Forelimb muscle (tissue), 1 donor: Measurements from ENCODE around the gene ADAMTS16. TPM values are rescaled to one million over a fixed set of nuclear protein-coding genes. Genes with fewer than 3 reads are reported as not detected.

Experiments
- DNase-seq: peaks from one replicate; pipeline ENCODE4 v3.0.0-alpha.2; 2013; ENCODE audit warnings: low read depth
- polyA plus RNA-seq: library from polyadenylated mRNA; unstranded; fragments of 120-200 nt; gene quantifications from one replicate; pipeline ENCODE4 v1.2.1, GENCODE V29; 2013; ENCODE audit not compliant: insufficient read length

ADAMTS16 gene
- polyA plus RNA-seq, 1 donor = 5.3 TPM

DNA sequence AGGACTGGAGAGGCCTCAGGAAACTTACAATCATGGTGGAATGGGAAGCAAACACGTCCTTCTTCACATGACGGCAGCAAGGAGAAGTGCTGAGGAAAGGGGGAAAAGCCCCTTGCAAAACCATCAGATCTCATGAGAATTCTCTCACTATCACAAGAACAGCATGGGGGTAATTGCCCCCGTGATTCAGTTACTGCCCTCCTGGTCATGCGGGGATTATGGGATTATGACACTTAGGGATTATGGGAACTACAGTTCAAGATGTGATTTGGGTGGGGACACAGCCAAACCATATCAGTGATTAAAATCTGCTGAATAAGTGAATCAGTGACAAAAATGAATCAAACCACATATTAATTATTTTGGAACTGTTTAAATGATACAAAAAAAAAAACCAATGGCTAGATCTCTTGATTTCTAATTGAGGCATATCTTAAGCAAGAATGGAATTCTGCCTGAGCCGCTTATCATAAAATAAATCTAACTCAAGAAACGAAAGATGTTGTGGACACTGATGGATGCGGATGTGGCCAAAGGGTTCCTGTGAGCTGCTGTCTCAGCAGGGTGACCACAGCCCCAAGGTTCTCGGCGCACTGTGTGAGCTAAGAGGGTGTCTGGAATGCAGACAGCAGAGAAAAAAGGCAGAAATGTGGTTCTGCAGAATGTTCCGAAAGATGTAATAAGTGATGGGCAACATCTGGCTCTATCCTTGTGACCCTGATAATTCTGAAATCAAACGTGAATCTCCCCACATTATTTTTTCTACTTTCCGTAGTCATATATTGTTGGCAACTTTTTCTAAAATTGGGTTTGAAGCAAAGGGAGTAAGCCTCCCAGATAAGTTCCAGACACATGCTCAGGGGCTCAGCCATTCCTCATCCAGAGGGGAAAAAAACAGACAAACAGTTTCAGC is 175.2 kb downstream of the ADAMTS16 start:
- no peak for DNase-seq

DNA sequence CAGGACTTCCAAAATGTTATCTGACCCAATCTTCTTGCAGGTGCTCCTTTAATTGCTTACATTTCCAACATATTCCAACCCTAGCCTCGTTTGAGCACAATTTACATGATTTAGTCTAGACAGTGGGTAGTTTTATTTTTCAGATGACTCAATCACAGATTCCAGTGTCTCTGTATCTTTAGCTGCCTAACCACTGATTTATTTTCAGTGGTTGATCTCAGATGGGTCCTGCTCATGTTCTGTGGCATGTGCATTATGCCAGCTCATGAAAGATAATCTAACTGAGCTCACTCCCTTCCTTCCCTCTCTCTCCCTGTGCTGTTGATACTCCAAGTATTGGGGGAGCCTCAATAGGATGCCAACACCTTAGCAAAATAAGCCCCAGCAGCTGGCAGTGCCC is 176.2 kb downstream of the ADAMTS16 start:
- DNase-seq = no peak

DNA sequence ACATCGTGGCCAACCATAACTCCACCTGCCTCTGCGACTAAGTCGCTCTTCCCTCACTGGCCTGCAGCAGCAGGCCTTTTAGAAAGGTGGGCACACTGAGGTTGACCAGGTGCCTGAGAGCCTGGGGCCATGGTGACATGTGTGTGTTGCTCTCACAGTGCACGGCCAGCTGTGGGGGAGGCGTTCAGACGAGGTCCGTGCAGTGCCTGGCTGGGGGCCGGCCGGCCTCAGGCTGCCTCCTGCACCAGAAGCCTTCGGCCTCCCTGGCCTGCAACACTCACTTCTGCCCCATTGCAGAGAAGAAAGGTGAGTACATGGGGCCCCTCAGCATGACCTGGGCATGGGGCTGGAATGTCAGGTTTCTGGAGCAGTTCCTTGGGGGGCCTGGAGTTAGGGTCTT is 177.8 kb downstream of the ADAMTS16 start:
- DNase-seq = no peak

DNA sequence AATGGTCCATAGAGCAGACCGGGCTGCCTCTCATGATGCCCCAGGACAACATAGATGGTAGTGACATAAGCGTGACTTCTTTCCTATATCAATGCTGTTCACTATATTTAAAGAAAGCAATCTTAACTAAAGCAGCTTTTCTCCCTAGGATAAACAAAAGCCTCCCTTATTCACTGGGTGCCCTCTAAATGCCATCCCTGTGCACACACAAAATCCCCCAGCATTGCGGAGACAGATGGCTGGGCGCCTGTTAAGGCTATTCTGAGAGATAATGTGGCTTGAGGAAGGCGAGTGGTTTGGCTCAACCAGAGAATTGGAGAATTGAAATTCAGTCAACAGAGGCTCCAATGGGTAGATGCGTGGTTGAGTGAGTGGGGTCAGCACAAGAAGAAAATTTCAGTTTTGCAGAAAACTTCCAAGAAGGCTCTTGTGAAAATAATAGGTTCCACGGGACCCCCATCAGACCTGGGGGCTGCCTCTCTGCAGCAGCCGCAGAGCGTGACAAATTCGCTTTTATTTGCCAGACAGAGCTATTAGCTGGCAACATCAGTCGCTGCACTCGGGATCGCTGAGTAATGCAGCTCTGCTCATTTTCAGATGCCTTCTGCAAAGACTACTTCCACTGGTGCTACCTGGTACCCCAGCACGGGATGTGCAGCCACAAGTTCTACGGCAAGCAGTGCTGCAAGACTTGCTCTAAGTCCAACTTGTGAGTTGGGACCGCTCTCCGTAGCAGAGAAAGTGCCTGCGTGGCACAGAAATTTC is 178.5 kb downstream of the ADAMTS16 start:
- DNase-seq = no peak

DNA sequence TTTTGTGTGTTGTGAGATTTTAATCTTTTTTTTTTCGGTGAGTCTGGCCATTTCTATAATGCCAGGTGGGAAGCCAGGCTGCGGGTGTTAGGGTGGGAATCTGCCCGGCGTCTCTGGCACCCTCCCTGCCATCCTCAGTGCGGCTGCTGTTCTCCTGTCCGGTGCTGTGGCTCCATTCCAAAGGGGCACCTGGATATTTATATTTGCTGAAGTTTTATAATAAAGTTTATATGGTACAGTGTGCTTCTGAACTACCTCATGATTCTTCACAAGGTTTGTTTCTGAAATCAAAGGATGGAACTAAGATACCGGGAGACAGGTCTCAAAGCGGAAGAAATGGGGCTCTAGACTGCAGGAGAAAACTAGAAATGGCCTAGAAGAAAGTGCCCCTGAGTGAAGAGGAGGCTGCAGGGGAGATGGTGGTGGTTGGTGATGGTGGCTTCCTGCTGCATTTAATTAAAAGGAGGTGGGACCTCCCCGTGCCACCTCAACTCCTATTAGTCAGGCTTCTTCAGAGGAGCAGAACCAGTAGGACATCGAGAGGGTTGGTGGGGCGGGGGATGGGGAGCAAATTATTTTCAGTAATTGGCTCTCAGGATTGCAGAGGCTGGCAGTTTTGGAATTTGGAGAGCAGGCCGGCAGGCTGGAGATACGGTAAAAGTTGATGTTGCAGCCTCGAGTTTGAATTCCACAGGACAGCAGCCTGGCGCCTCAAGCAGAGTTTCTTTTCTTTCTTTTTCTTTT is 180.1 kb downstream of the ADAMTS16 start:
- no peak for DNase-seq

DNA sequence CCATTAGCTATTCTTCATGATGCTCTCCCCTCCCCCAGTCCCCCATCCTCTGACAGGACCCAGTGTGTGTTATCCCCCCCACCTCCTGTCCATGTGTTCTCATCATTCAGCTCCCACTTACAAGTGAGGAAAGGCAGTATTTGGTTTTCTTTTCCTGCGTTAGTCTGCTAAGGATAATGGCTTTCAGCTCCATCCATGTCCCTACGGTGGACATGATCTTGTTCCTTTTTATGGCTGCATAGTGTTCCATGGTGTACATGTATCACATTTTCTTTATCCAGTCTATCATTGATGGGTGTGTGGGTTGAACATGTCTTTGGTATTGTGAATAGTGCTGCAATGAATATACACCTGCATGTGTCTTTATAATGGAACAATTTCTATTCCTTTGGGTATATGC is 181.0 kb downstream of the ADAMTS16 start:
- DNase-seq = no peak

DNA sequence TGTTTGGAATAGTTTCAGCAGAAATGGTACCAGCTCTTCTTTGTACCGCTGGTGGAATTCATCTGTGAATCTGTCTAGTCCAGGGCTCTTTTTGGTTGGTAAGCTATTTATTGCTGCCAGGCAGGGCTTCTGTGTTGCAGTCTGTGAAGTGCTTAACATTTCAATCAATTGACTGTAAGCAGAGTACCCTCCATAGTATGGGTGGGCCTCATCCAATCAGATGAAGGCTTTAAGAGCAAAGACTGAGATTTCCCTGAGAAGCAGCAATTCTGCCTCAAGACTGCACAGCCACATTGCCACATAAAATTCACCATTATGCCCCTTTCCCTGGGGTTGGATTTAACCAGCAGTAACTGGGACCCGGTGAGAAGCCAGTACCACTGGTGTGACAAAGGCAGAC is 183.4 kb downstream of the ADAMTS16 start:
- DNase-seq = no peak

DNA sequence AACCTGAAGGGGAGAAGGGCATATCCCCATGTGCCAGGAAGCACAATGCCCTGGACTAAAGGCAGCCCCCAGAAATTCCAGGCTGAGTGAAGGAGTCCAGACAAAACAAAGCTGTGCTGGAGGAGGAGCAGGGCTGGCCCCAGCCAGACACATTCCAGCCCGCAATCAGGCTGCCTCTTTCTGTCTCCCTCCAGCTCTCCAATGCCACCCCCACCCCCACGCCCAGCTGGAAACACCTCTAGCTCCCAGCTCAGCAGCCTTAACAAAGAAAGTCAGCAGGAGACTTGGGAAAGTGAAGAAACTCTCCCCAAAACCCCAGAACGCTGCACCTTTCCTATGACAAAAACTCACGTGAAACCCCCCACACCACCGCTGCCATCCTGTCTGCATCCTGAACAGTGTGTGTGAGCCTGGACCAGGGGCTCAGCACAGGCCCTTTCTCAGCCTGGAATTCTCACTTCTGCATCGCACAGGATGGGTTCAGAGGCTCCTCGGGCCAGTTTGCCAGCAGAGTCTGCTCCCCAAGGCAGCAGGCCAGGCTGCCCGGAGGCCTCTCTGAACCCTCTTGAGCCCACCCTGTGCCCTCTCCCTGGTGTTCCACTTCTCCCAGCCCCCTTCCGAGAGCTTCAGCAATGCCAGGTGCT is 186.1 kb downstream of the ADAMTS16 start:
- no peak for DNase-seq

DNA sequence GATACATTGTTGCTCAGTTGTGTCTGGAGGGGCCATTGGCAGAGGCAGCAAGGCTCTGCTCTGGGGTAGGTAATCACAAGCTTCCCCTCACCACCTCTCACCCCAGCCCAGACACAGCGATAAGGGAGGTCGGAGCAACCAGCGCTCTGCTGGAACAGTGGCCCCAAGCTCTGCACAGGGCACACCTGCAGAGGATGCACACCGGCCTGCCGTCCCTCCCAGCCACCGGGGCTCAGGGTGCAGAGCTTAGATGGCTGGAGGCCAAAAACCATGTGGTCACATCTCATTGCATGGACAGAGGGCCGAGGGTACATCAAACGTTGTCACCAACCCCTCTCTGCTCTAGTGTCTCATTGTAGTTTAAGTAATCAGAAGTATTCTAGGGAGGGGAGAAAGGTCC is 187.0 kb downstream of the ADAMTS16 start:
- no peak for DNase-seq

DNA sequence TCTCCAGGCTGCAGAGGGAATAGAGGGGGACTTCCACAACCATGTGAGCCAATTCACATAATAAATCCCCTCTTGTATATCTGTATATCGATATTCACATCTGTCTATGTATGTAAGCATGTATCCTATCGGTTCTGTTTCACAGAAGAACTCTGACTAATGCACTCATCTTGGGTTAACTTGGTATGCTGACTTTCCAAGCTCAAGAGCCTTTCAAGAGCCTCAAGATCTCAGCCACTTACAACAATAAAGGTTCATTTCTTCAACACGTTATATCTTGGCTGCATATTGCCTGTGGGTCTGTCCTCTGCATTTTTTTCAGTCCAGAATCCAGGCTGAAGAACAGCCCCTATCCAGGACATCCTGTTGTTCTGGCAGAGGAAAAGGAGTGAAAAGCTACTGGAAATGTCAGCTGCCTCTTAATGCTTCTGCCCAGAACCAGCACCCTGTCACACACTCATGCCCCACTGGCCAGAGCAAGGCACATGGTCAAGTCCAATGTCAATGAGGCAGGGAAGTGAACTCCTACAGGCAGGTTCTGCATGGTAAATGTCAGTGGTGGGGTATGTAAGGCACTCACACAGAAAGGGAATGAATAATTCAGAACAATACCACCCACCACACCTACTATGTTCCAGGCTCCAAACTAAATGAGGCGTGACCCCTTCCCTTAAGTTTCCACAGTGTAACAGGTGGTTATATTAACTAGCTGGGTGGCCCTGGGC is 190.8 kb downstream of the ADAMTS16 start:
- DNase-seq = no peak

DNA sequence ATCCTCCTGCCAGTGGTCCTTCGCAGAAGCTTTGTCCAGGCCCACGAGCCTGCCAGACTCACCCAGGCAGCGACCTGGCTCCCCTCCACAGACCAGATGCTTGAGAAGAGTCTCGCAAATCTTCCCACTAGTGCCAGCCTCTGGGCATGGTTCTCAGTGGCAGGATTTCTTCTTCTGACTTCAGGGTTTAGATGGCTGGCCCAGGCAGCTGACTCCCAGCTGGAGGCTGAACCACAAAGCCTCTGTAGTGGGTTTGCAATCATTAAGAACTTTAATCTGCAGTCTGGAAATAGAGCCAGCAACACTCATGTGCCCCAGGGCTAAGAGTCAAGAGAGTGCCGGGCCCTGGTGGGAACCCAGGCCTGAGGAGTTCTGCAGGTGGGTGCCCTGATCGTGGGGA is 191.7 kb downstream of the ADAMTS16 start:
- no peak for DNase-seq

DNA sequence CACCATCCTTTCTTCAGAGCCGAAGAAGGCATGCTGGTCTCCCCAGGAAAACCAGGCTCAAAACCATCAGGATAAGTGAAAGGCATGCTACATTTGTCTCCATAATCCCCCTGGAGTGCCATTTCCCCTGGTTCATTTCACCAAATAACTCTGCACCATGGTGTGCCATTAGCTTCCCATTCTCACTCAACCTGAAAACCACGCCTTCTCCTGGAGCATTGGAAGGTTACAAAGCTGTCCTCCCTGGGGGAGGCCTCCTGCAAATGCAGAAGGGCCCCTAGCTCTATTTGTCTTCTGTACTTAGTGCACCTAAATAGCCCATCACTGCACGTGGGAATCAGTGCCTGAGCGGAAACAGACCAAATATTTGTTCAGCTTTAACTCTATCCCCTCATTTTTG is 192.2 kb downstream of the ADAMTS16 start:
- DNase-seq = no peak

DNA sequence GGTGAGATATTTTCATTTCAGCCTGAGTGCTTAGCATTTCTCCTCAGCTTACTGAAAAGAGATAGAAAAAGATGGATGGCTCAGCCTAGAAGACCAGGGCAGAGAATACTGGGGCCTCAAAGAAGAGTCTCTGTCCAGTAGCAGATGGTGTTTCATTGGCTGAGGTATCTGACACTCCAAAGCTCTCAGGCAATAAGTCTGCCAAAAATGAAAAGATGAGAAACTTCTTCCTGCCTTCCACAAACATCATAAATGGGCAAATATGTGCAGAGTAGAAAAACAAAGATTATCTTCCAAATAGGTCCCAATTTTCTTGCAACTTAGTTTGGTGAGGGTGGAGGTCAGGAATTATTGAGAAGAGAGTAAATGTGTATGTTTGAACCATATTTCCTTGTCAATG is 195.0 kb downstream of the ADAMTS16 start:
- no peak for DNase-seq

DNA sequence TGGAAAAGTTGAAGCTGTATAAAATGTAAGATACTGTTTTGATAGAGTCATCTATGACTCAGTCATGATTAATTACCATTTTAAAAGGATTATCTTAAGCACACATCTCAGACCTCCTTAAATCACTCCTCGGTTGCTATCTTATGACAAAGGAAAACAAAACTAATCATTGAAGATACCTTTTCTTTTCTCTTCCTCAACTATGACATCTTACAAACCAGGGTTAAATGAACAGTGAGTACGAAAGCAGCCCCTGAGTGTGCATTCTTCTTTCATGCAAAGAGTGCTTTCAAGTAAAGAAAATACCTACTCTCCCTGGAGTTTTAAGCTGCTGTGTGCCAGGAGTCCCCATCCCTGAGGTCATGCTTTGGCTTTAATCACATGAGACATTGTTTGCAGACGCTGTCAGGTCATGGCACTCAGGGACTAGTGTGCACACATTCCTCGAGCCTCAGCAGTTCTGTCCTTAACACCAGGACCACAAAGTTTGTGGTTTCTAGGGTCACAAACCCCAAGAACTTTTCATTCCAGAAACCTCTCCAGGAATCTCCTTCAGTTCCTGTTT is 195.7 kb downstream of the ADAMTS16 start:
- no peak for DNase-seq

DNA sequence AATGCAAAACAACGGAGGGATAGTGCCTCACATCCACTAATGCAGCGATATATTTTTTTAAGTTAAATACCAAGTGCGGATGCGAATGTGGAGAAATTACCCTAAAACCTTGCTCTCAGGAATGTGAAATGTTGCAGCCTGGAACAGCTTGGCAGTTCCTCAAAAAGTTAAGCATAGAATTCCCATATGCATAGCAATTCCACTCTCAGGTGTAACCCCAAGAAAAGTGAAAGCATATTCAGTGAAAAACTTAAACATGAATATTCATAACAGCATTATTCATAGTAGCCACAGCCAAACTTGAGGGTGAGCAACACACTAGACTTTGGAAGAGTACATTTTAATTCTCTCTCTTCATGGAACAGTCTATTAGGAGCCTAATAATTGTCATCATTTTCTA is 199.1 kb downstream of the ADAMTS16 start:
- DNase-seq = no peak

DNA sequence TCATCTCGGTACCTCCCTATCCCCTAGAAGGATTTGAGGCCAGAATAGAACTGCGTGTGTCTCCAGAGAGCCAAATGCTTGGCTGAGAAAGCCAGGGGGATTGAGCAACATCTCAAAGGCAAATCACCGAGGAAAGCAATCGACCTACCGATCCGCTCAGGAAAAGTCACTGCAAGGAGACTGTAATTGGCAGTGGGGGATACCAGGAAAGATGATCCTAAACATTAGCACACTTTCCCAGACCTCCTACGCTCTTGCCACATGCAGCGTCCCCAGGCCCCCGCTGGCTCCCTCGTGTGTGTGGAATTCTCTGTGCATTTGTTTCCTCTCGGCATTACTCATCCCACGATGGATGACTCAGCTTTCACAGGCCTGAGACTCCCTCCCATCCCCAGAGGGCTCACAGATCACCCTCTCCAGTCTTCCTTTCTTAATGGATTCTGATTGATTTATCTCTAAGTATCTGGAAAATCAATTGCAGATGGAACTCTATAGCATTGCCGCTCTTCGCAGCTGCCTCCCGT is 200.1 kb downstream of the ADAMTS16 start:
- DNase-seq = peak; percentile 17

DNA sequence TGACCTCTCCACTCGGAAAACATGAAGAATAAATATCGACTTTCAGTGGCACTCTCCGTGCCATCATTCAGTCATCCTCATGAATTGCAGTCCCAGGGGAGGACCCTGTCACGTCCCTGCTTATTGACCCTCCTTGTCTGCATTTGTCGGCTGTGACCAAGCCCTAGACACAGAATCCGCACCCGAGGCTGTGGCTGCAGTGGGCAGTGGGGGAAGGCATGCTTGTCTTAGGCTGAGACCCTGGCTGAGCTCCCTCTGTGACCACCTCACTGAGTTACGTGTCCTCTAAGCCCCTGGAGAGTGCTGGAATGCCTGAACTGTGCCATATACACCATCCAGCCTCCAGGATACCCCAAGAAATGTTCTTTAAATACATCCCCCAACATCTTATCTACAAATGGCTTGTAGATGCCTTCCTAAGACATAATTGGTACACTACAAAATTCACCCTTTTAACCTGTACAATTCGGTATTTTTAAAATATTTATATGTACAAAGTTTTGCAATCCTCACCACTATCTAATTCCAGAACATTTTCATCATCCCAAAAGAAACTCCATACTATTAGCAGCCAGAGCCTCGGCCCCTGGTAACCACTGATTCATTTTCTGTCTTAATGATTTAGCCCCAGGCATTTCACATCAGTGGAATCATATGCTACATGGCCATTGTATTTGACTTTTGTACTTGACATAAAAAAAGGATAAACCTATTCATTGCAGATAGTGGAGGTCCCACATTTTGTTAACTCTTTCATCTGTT is 201.6 kb downstream of the ADAMTS16 start:
- DNase-seq = no peak

DNA sequence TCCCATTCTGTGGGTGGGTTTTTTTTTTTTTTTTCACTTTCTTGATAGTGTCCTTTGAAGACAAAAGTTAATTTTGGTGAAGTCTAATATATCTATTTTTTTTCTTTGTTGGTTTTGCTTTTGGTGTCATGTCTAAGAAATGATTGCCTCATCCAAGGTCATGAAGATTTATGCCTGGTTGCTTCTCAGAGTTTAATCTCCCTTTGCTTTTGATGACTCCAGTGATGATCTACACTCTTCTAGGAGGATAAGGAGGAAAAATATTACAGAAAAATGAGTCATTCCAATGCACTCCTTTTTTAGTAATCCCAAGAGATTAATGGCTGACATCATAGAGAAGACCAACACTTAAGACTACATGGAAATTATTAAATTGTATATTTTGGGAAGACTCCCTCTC is 202.7 kb downstream of the ADAMTS16 start:
- DNase-seq = no peak

DNA sequence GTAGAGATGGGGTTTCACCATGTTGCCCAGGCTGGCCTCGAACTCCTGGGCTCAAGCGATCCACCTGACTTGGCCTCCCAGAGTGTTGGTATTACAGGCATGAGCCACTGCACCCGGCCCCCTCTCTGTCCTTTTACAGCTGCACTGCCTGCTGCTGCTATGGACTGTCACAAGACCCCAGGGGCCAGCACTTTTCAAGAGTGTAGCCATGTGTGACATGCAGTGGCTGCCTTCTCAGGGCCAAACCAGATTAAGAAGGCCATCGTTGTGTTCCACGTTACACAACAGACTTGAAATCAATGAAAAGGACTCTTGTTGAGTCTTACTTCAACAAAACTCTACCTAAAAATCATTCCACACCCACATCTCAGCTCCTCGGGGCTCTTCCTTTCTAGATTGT is 203.4 kb downstream of the ADAMTS16 start:
- no peak for DNase-seq

DNA sequence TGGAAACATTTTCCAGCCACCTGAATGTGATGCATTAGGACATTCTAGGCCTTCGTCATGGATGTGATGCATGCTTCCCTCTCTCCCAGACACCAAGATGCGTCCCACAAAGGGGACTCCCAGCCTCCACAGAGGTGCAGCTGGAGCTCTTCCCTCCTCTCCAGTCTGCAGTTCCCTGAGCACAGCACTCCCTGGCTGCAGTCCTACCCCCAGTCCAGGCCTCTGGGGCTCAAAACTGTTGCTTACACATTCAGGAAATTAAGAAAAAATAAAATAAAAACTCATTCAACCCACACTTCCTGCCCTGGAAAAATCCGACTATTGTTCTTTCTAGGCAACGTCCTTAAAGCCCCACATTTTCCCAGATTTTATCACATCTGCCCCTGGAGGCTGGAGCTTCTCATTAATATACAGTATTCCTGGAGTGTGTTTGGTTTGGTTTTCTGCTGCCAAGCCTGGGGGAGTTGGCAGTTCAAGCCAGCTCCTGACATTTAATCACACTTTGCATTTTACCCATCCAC is 204.0 kb downstream of the ADAMTS16 start:
- DNase-seq = no peak
